Smooth muscle cell (in vitro differentiated cells): ENCODE data around the gene OR5H14. TPM values are rescaled to one million over a fixed set of nuclear protein-coding genes. Genes with fewer than 3 reads are reported as not detected.

Experiments
- DNase-seq: peaks from one replicate; lab custom pipeline; 2025; ENCODE audit not compliant: unreplicated experiment; lab: John Stamatoyannopoulos, UW
- H2AFZ ChIP-seq: fragments of 200-600 bp; sonication (generic); 2 replicates; pipeline ENCODE4 v1.6.0; 2016; ENCODE audit warnings: antibody characterized with exemption, low read depth, mild to moderate bottlenecking
- H3F3A ChIP-seq: fragments of 200-600 bp; sonication (generic); 2 replicates; pipeline ENCODE4 v1.6.0; 2017; ENCODE audit warnings: antibody characterized with exemption, low read depth
- H3K27ac ChIP-seq: fragments of 200-600 bp; sonication (generic); 2 replicates; pipeline ENCODE4 v1.5.1; 2016; ENCODE audit warnings: low read depth, mild to moderate bottlenecking
- H3K27me3 ChIP-seq: fragments of 200-600 bp; sonication (generic); 2 replicates; pipeline ENCODE4 v1.6.1; 2016; ENCODE audit warnings: low read depth, mild to moderate bottlenecking
- H3K36me3 ChIP-seq: fragments of 200-600 bp; sonication (generic); 2 replicates; pipeline ENCODE4 v1.5.1; 2016; ENCODE audit warnings: low read depth
- H3K4me1 ChIP-seq: fragments of 200-600 bp; sonication (generic); 2 replicates; pipeline ENCODE4 v1.5.1; 2016; ENCODE audit warnings: low read depth
- H3K4me2 ChIP-seq: fragments of 200-600 bp; sonication (generic); 2 replicates; pipeline ENCODE4 v1.6.0; 2016; ENCODE audit warnings: mild to moderate bottlenecking
- H3K4me3 ChIP-seq: fragments of 200-600 bp; sonication (generic); 2 replicates; pipeline ENCODE4 v1.5.1; 2016; ENCODE audit warnings: mild to moderate bottlenecking
- H3K79me2 ChIP-seq: fragments of 200-600 bp; sonication (generic); 2 replicates; pipeline ENCODE4 v1.6.0; 2016; ENCODE audit warnings: low read depth, mild to moderate bottlenecking
- H3K9ac ChIP-seq: fragments of 200-600 bp; sonication (generic); 2 replicates; pipeline ENCODE4 v1.6.0; 2016; ENCODE audit warnings: low read depth
- H3K9me3 ChIP-seq: fragments of 200-600 bp; sonication (generic); replicated peaks from 2 replicates; pipeline ENCODE4 v1.5.1; 2016; ENCODE audit warnings: low read depth
- H4K20me1 ChIP-seq: fragments of 200-600 bp; sonication (generic); 2 replicates; pipeline ENCODE4 v1.6.0; 2016; ENCODE audit warnings: low read depth
- CTCF ChIP-seq: fragments of 200-600 bp; sonication (generic); IDR thresholded peaks from 2 replicates; pipeline ENCODE4 v1.5.1; 2017; ENCODE audit warnings: borderline replicate concordance, mild to moderate bottlenecking, antibody characterized with exemption; ENCODE audit not compliant: insufficient read depth, poor library complexity, severe bottlenecking
- WGBS: methylation state at CpG from one replicate; pipeline ENCODE4 v1.1.7; 2016; ENCODE audit warnings: low lambda C conversion rate; 5-methylcytosine and 5-hydroxymethylcytosine counted together
- polyA plus RNA-seq: library from polyadenylated mRNA; unstranded; fragments of >200 nt; fragmentation: Nextera tagmentation; extraction: Ambion mirVana; gene quantifications from 2 replicates; pipeline ENCODE4 v1.2.1, GENCODE V29; 2016
- total RNA-seq: library from RNA; depleted of rRNA; stranded (reverse); fragments of >200 nt; gene quantifications from 2 replicates; pipeline ENCODE4 v1.2.3, GENCODE V29; 2014

OR5H14 gene
- total and polyA plus RNA-seq, 2 experiments from 2014 or later, result not detected

DNA sequence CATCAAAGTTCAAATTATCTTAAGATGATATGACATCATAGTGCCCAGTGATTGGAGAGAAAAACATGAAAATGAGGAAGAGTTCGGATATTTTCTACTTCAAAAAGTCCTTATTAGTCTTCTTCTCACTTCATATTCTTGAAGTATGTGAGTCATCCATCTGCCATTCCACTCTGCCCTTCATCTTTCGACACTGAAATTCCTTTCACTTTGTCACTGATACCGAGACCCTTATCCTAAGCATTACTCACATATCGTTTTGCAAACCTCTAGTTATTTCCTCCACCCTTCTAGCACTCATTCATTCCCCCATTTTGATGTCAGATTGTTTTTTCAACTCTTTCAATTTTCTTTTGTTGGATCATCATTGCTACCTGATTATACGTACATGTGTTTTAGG, 4.0 kb downstream of the OR5H14 start:
- Histone ChIP-seq H2AFZ (peak overlapping the region; percentile 32), H3K4me2 (peak overlapping the region; percentile 64), H3K9ac (no peak overlapping the region), H3K27ac (peak overlapping the region; percentile 45), H3K4me1 (no peaks in the 10 kb centered on the region), H3K36me3 (no peaks in the 10 kb centered on the region), H3K79me2 (no peaks in the 10 kb centered on the region), H3F3A (peaks cover 5% of the 10 kb centered on the region), H3K4me3 (no peak overlapping the region), H3K27me3 (no peaks in the 10 kb centered on the region), H4K20me1 (no peaks in the 10 kb centered on the region), H3K9me3 (no peaks in the 10 kb centered on the region)
- WGBS, result 25% methylated on average over 5 of the region's 5 CpGs
- DNase-seq, result no peak
- no peak for TF ChIP-seq CTCF

- no peaks in the 10 kb centered on the region for H3K36me3 ChIP-seq
- 94% methylated on average over 3 of the region's 3 CpGs for WGBS
- no peak for TF ChIP-seq CTCF
- H2AFZ ChIP-seq, result no peak within 1 kb of the TSS
- H3K4me1 ChIP-seq, result no peaks in the 10 kb centered on the region
- no peak within 1 kb of the TSS for H3K4me3 ChIP-seq
- H3K9ac ChIP-seq, result no peak within 1 kb of the TSS
- H3F3A ChIP-seq, result no peaks in the 10 kb centered on the region
- no peaks in the 10 kb centered on the region for H3K79me2 ChIP-seq
- no peaks in the 10 kb centered on the region for H4K20me1 ChIP-seq
- no peaks in the 10 kb centered on the region for H3K9me3 ChIP-seq
- no peak within 1 kb of the TSS for H3K4me2 ChIP-seq
- DNase-seq, result no peak
- H3K27ac ChIP-seq, result no peak within 1 kb of the TSS
- no peaks in the 10 kb centered on the region for H3K27me3 ChIP-seq
Measured at GRCh38 chr3:98166396-98166795, 19.1 kb downstream of the OR5H14 start, which contains the start of gene OR5H15. TSS of gene OR5H15 (plus strand) at chr3:98166696. CDS start at chr3:98168700, 2,004 bp downstream.

DNA sequence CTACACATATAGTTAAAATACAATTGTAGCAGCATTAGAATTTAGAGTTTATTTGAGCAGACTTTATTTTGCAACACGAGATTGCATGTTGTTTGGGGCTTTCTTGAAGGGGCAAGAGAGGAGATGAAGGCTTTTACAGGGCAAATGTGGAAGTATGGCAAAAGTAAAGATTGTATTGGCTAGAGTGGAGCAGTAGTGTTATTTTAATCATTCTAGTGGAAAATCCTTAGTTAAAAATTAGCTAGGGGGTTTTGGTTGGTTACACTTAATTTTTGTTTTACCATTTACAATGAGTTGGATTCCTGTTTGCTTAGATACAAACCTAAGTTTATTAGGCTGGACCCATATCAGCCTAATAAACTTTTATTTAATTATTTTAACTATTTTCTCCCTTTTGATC, 23.8 kb downstream of the OR5H14 start:
- no peaks in the 10 kb centered on the region for H4K20me1 ChIP-seq
- H3F3A ChIP-seq, result no peaks in the 10 kb centered on the region
- H3K4me1 ChIP-seq, result no peaks in the 10 kb centered on the region
- no peak overlapping the region for H2AFZ ChIP-seq
- no peak overlapping the region for H3K4me3 ChIP-seq
- no peaks in the 10 kb centered on the region for H3K9me3 ChIP-seq
- no peak for DNase-seq
- no peaks in the 10 kb centered on the region for H3K27me3 ChIP-seq
- H3K9ac ChIP-seq, result no peak overlapping the region
- 77% methylated on average over 1 of the region's 1 CpG for WGBS
- no peaks in the 10 kb centered on the region for H3K36me3 ChIP-seq
- TF ChIP-seq CTCF, result no peak
- no peak overlapping the region for H3K4me2 ChIP-seq
- no peaks in the 10 kb centered on the region for H3K79me2 ChIP-seq
- no peak overlapping the region for H3K27ac ChIP-seq

DNA sequence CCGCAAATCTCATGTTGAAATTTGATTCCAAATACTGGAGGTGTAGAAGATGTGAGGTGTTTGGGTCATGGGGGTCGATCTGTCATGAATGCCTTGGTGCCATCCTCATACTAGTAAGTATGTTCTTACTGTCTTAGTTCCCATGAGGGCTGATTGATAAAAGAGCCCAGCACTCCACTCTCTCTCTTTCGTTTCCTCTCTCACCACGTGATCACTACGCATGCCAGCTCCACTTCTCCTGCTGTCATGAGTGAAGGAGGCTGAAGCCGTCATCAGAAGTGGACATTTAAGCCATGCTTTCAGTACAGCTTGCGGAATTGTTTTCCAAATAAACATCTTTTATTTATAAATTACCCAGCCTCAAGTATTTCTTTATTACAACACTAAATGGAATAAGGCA, 25.3 kb downstream of the OR5H14 start:
- WGBS, result 91% methylated on average over 7 of the region's 7 CpGs

More for the DNA sequence above, 25.3 kb downstream of the OR5H14 start:
- TF ChIP-seq CTCF, result no peak
- H4K20me1 ChIP-seq, result no peaks in the 10 kb centered on the region
- H3K4me2 ChIP-seq, result no peak overlapping the region
- no peak overlapping the region for H3K9ac ChIP-seq
- no peaks in the 10 kb centered on the region for H3K27me3 ChIP-seq
- H3K36me3 ChIP-seq, result no peaks in the 10 kb centered on the region
- H3F3A ChIP-seq, result no peaks in the 10 kb centered on the region
- no peak overlapping the region for H2AFZ ChIP-seq
- H3K9me3 ChIP-seq, result no peaks in the 10 kb centered on the region
- no peak overlapping the region for H3K4me3 ChIP-seq
- H3K27ac ChIP-seq, result no peak overlapping the region
- H3K4me1 ChIP-seq, result no peaks in the 10 kb centered on the region
- no peak for DNase-seq
- no peaks in the 10 kb centered on the region for H3K79me2 ChIP-seq
